ENCODE data around the gene SLX4.

The SLX4 gene

GRCh38 chr16:3580251-3580651 lies 31.2 kb downstream of the SLX4 start:
- DNase-seq = no peak

DNA sequence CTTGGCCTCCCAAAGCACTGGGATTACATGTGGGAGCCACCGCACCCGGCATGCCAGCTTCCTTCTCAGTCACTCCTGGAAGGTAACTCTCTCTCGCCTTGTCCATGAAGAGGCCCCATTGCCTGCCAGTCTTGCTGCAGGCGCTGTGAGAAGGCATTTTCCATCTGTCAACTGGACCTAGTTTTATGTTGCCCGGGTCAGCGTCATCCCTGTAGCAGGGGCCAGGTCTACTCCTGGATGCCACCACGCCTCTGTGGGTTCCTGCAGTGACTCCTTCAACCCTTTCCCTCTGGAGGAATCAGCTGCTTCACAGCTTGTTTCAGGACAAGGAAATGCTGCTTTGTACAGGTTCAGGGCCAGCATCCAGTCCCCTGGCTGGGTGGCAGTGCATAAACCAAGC lies 31.6 kb downstream of the SLX4 start:
- no peak for DNase-seq

- no peak for DNase-seq
Observed at GRCh38 chr16:3578610-3579551, 32.5 kb downstream of the SLX4 start.

DNA sequence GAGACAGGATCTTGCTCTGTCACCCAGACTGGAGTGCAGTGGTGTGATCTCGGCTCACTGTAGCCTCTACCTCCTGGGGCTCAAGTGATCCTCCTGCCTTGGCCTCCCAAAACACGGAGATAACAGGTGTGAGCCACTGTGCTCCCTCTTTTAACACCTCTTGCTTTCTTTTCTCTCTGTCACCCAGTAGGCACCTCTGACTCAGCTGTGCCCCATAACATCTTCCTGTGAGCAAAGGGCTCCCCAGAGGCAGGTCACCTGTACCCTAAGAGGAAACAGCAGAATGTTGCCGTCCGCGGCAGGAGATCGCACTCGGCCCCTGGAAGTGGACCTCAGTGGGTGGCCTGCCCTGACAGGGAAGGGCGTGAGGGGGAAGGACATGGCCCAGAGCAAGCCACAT lies 33.3 kb downstream of the SLX4 start:
- DNase-seq = no peak

DNA sequence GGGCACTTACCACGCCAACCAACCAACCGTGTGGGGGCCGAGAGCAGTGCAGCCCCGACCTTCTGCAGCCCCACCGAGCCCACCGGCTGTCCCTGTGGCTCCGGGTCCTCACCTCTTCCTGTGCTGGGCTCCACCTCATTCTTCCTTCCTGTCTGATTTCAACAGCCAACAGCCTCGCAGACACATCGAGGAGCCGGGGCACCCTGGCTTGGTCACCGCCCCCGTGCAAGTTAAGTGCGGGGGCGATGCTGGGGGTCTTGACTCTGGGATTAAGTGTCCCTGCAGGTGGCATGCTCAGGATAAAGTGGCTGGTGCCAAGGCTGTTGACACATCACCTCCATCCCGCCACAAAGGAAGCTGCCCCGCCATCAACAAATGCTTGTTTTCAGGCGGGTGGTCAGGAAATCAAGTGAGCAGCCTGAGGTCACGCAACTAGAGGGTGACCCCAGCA lies 34.1 kb downstream of the SLX4 start, which contains the start of gene NLRC3:
Gene NLRC3, minus strand, starts transcription at position 102 of the 451 bp plus-strand sequence. CDS start 12,367 bp downstream, outside the sequence.
- no peak for DNase-seq

GRCh38 chr16:3576211-3576610 lies 35.2 kb downstream of the SLX4 start:
- DNase-seq = no peak

GRCh38 chr16:3575491-3575890 lies 35.9 kb downstream of the SLX4 start:
- DNase-seq = no peak

GRCh38 chr16:3574195-3574594 lies 37.2 kb downstream of the SLX4 start:
- no peak for DNase-seq

DNA sequence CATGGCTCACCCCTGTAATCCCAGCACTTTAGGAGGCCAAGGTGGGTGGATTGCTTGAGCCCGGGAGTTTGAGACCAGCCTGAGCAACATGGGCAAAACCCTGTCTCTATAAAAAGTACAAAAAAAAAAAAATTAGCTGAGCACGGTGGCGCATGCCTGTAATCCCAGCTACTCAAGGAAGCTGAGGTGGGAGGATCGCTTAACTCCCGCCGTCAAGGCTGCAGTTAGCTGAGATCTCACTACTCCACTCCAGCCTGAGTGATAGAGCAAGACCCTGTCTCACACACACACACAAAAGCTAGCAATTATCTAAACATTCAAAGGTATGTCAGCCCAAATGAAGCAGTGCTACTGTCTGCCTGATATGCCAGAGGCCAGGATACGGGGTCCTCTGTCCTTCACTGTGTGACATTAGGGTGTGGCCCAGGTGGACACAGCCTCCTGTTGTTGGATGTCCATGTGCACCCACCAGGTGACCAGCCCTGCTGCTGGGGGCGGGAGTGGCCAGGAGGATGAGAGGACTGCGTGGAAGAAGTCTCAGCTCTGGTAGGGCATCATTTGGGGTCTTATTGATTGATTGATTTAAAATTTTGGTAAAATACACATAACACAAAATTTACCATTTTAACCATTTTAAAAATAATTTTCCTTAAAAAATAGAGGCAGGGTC lies 38.1 kb downstream of the SLX4 start:
- no peak for DNase-seq

GRCh38 chr16:3570420-3571062 lies 40.9 kb downstream of the SLX4 start:
- no peak for DNase-seq

DNA sequence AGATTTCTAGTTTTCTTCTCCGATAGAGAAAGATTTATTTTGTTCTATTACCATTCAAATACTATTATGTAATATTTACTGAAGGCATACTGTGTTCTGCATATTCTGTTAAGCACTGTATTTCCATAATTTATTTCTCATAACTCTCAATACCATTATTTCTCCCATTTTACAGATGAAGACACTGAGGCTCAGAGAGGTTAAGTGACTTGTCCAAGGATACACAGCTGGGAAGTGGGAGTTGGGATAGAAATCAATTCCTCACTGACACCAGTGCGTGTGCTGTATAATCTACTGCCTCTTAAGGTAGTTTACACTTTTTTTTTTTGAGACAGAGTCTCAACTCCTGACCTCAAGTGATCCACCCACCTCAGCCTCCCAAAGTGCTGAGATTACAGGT lies 41.6 kb downstream of the SLX4 start:
- DNase-seq = no peak

- no peak for DNase-seq
Observed at GRCh38 chr16:3566990-3567389, 44.4 kb downstream of the SLX4 start.

GRCh38 chr16:3564889-3565141 lies 46.6 kb downstream of the SLX4 start:
- no peak for DNase-seq

DNA sequence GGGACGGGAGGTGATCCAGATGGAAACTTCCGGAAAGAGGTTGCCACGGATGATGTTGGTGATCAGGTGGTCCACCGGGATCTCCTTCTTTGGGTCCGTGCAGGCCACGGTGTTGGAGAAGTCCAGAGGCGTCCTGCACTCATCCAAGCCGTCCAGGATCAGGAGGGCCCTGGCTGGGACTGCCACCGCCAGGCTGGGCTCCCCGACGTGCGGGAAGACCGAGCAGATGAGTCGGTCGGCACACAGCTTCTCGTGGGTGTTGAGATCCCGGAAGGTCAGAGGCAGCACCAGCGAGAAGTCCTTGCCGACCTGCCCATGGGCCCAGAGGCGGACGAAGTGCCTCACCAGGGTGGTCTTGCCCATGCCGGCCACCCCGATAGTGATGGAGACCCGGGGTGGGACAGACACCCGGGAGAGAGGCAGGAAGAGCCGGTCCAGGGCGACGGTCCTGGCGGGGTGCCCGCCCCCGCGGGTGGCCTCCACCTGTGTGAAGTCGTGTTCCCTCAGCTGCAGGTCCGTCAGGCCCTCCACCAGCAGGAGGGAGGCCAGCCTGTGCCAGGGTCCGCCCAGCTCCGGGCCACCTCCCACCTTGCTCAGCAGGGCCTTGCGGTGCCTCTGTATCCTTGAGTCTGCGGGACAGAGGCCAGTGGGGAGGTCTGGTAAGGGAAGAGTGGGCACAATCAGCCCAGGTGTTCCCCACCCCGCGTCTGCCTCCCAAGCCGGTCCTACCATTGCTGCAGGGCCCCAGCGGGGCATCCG lies 47.1 kb downstream of the SLX4 start:
- no peak for DNase-seq

GRCh38 chr16:3562914-3563480 lies 48.4 kb downstream of the SLX4 start:
- no peak for DNase-seq

DNA sequence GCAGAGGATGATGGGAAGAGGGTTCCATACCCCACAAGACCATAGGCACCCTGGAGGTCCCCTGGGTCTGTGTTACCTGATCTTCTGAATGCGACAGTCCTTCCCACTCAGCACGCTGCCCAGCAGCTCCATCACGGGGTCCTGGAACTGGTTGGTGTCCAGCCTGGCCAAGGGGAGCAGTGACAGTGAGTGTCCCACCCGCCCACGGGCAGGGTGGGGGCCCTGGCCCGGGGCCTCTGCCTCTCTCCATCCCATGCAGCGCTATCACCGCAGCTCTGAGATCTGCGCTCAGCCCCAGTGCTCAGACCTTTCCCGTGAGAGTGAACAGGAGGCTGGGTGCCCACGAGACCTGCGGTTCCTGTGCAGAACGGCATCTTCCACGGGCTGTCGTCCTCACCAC lies 49.8 kb downstream of the SLX4 start:
- no peak for DNase-seq

GRCh38 chr16:3554351-3554928 lies 57.0 kb downstream of the SLX4 start:
- DNase-seq = no peak

GRCh38 chr16:3553138-3553923 lies 58.1 kb downstream of the SLX4 start:
- DNase-seq = peak; percentile 85 to 90

GRCh38 chr16:3550851-3551847 lies 60.3 kb downstream of the SLX4 start:
- no peak for DNase-seq

- DNase-seq = no peak
Observed at GRCh38 chr16:3549906-3550305, 61.5 kb downstream of the SLX4 start.
